Sigmoid colon (tissue), 7 donors: Measurements from ENCODE around the gene ATRNL1. TPM values are rescaled to one million over a fixed set of nuclear protein-coding genes. Genes with fewer than 3 reads are reported as not detected.

Experiments used
- DNase-seq: peaks from one replicate; pipeline ENCODE4 v3.0.0-alpha.2; 2019
- H3K27ac ChIP-seq, 4 donors: fragments of 200-600 bp; sonication (generic); one replicate each; pipeline ENCODE4 v1.5.1; 2016 to 2019; ENCODE audit warnings: mild to moderate bottlenecking in 1 of 4
- H3K27me3 ChIP-seq, 3 donors: fragments of 200-600 bp; sonication (generic); one replicate each; pipeline ENCODE4 v1.5.1; 2019; ENCODE audit warnings: mild to moderate bottlenecking in 1 of 3
- H3K36me3 ChIP-seq, 4 donors: fragments of 200-600 bp; sonication (generic); one replicate each; pipeline ENCODE4 v1.5.1; 2016 to 2019
- H3K4me1 ChIP-seq, 4 donors: fragments of 200-600 bp; sonication (generic); one replicate each; pipeline ENCODE4 v1.5.1; 2017 to 2019
- H3K4me3 ChIP-seq, 4 donors: fragments of 200-600 bp; sonication (generic); one replicate each; pipeline ENCODE4 v1.5.1; 2017 to 2019; ENCODE audit warnings: mild to moderate bottlenecking in 2 of 4, moderate library complexity in 1 of 4
- H3K9me3 ChIP-seq, 4 donors: fragments of 200-600 bp in 3 of 4; sonication (generic) in 3 of 4; one replicate each; pipeline versions ENCODE4 v1.5.1 to v1.6.1; 2013 to 2019
- EP300 ChIP-seq, 4 donors: sonication (generic); formaldehyde crosslinking; IDR thresholded peaks; one replicate each; pipeline ENCODE4 v1.6.1; 2017; ENCODE audit warnings: antibody characterized with exemption in 4 of 4
- POLR2A ChIP-seq, 2 donors: fragments of 450-650 bp; IDR thresholded peaks; one replicate each; pipeline ENCODE4 v1.6.1; 2016; ENCODE audit warnings: antibody characterized with exemption in 2 of 2, mild to moderate bottlenecking in 2 of 2, moderate library complexity in 2 of 2
- POLR2AphosphoS5 ChIP-seq, 4 donors: sonication (generic); formaldehyde crosslinking; IDR thresholded peaks; one replicate each; pipeline ENCODE4 v1.6.1; 2017; ENCODE audit warnings: antibody characterized with exemption in 4 of 4
- WGBS, 2 donors: extraction: QIAGEN DNeasy Blood & Tissue Kit; methylation state at CpG; one replicate each; pipeline ENCODE4 v1.1.7; 2013; 5-methylcytosine and 5-hydroxymethylcytosine counted together
- intact Hi-C: fragments of 100-400 bp; cut with DNase I; formaldehyde crosslinking; loops from one replicate; pipeline ENCODE4 v1.15.1; 2023
- polyA plus RNA-seq, 3 donors: library from polyadenylated mRNA; stranded (reverse); fragments of 200-250 nt; gene quantifications; one replicate each; pipeline ENCODE4 v1.2.3, GENCODE V29; 2013
- total RNA-seq, 4 donors: library from RNA; depleted of rRNA; stranded (reverse); fragments of >200 nt; gene quantifications; one replicate each; pipeline ENCODE4 v1.1.0, GENCODE V29; 2016
- TF ChIP-seq, protein P1 (sequence below), 4 experiments: fragments of 450-650 bp in 3 of 4; fragments of 200-600 bp in 1 of 4; IDR thresholded peaks; one replicate each; pipeline ENCODE4 v1.5.1; 2016 to 2019; ENCODE audit warnings: antibody characterized with exemption in 4 of 4, mild to moderate bottlenecking in 3 of 4, moderate library complexity in 2 of 4
- donor health status: healthy with polysubstance abuse.
- donor health status: Bipolar disorder and iron deficiency.
- donor health status: healthy.

ATRNL1 gene
- total and polyA plus RNA-seq, 7 donors, result 0.57 to 17.3 (median 6.9) TPM; not detected in 1

- intact Hi-C loops, result no loop called here
- 59 to 68% methylated on average over 7 of the region's 7 CpGs for WGBS, 2 donors
Measured at GRCh38 chr10:115572740-115573455, 479.7 kb downstream of the ATRNL1 start.

DNA sequence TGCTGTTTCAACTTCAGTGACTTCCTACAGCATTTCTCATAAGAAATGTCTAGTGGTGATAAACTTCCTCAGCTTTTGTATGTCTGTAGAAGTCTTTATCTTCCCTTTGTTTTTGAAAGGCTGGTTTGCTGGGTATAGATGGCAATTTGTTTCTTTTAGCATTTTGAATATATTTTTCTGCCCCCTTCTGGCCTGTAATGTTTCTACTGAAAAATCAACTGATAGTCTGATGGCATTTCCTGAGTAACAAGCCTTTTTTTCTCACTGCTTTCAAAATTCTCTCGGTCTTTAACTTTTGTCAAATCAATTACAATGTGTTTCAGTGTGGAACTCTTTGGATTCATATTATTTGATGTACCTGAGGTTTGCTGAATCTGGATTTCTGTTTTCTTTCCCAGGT is 487.1 kb downstream of the ATRNL1 start:
- Histone ChIP-seq H3K36me3 (no peaks in the 10 kb centered on the region), H3K4me1 (no peaks in the 10 kb centered on the region), H3K27me3 (no peaks in the 10 kb centered on the region), H3K27ac (no peak overlapping the region), H3K9me3 (peaks cover 0 to 2% (median 0%) of the 10 kb centered on the region in 4 donors), H3K4me3 (no peak overlapping the region)
- no peak for DNase-seq
- WGBS, 2 donors, result 80% methylated on average over 1 of the region's 1 CpG
- TF ChIP-seq, protein P1, sequence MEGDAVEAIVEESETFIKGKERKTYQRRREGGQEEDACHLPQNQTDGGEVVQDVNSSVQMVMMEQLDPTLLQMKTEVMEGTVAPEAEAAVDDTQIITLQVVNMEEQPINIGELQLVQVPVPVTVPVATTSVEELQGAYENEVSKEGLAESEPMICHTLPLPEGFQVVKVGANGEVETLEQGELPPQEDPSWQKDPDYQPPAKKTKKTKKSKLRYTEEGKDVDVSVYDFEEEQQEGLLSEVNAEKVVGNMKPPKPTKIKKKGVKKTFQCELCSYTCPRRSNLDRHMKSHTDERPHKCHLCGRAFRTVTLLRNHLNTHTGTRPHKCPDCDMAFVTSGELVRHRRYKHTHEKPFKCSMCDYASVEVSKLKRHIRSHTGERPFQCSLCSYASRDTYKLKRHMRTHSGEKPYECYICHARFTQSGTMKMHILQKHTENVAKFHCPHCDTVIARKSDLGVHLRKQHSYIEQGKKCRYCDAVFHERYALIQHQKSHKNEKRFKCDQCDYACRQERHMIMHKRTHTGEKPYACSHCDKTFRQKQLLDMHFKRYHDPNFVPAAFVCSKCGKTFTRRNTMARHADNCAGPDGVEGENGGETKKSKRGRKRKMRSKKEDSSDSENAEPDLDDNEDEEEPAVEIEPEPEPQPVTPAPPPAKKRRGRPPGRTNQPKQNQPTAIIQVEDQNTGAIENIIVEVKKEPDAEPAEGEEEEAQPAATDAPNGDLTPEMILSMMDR (IDR thresholded peaks at IDR 0.05), result no peak
- TF ChIP-seq POLR2AphosphoS5 (IDR thresholded peaks at IDR 0.05) (no peak), EP300 (IDR thresholded peaks at IDR 0.05) (no peak), POLR2A (IDR thresholded peaks at IDR 0.05) (no peak)
- intact Hi-C loops, result no loop called here

More at GRCh38 chr10:115572740-115573455, 479.7 kb downstream of the ATRNL1 start:
- Histone ChIP-seq H3K4me1 (no peaks in the 10 kb centered on the region), H3K36me3 (no peaks in the 10 kb centered on the region), H3K27ac (no peak overlapping the region), H3K9me3 (no peaks in the 10 kb centered on the region), H3K4me3 (no peak overlapping the region), H3K27me3 (no peaks in the 10 kb centered on the region)
- TF ChIP-seq POLR2A (IDR thresholded peaks at IDR 0.05) (no peak), POLR2AphosphoS5 (IDR thresholded peaks at IDR 0.05) (no peak), EP300 (IDR thresholded peaks at IDR 0.05) (no peak)
- TF ChIP-seq, protein P1 (IDR thresholded peaks at IDR 0.05), result no peak
- no peak for DNase-seq

GRCh38 chr10:115593060-115593459 is 499.9 kb downstream of the ATRNL1 start:
- H3K4me1 ChIP-seq, result no peaks in the 10 kb centered on the region
- intact Hi-C loops, result no loop called here
- no peaks in the 10 kb centered on the region for H3K27me3 ChIP-seq
- whole genome bisulfite sequencing, 2 donors, result 93 to 94% methylated on average over 2 of the region's 2 CpGs
- H3K9me3 ChIP-seq, result no peaks in the 10 kb centered on the region
- no peak for DNase-seq
- TF ChIP-seq POLR2AphosphoS5 (IDR thresholded peaks at IDR 0.05), result no peak
- TF ChIP-seq POLR2A (IDR thresholded peaks at IDR 0.05), result no peak
- TF ChIP-seq, protein P1 (IDR thresholded peaks at IDR 0.05), result no peak
- TF ChIP-seq EP300 (IDR thresholded peaks at IDR 0.05), result no peak
- no peak overlapping the region for H3K4me3 ChIP-seq
- H3K27ac ChIP-seq, result no peak overlapping the region
- no peaks in the 10 kb centered on the region for H3K36me3 ChIP-seq

DNA sequence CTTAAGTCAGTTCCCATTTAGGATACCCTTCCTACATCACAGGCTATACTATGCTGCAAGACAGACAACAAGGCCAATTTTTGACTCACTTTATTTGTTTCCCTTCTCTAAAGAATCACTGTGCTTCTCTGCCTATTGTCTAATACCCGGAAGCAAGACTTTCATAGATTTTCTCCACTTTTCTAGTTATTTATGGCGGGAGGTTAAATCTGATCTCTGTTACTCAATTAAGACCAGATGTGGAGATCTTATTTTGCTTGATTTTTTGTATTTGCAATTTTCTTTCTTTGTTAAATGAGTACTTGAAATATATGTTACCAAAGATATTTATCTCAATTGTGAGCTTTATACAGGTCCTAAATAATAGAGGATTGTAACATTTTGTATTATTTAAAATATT is 511.5 kb downstream of the ATRNL1 start:
- 83 to 84% methylated on average over 2 of the region's 2 CpGs for WGBS, 2 donors
- intact Hi-C loops, result no loop called here
- H3K27me3 ChIP-seq, result no peaks in the 10 kb centered on the region

More for the DNA sequence above, 511.5 kb downstream of the ATRNL1 start:
- TF ChIP-seq EP300 (IDR thresholded peaks at IDR 0.05) (no peak), POLR2A (IDR thresholded peaks at IDR 0.05) (no peak), POLR2AphosphoS5 (IDR thresholded peaks at IDR 0.05) (no peak)
- TF ChIP-seq, protein P1 (IDR thresholded peaks at IDR 0.05), result no peak
- Histone ChIP-seq H3K27ac (no peak overlapping the region), H3K36me3 (no peaks in the 10 kb centered on the region), H3K9me3 (no peaks in the 10 kb centered on the region), H3K4me3 (no peak overlapping the region), H3K4me1 (no peaks in the 10 kb centered on the region)
- DNase-seq, result no peak
